Measurements from ENCODE around the gene MAPK7.

Gene MAPK7

GRCh38 chr17:19424934-19425868, 46.9 kb downstream of the MAPK7 start:
- no peak for DNase-seq

DNA sequence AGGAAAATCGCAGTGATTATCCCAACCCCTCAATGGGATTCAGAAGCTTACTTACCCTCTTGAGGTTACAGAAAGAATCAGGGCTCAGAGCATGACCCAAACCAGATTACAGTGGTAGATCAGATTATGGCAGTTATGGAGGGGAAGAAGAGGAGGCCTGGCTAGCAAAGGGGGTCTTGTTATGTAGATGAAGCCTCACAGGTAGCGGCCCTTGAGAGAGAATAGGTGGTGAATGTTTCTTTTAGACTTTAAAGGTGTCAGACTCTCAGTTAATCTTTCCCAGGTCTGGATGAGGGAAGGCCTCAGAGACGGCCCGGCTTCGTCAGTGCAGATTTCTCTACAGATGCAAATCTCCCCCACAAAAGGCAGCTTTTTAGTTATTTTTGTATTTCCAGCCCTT, 48.3 kb downstream of the MAPK7 start:
- DNase-seq, result no peak

DNA sequence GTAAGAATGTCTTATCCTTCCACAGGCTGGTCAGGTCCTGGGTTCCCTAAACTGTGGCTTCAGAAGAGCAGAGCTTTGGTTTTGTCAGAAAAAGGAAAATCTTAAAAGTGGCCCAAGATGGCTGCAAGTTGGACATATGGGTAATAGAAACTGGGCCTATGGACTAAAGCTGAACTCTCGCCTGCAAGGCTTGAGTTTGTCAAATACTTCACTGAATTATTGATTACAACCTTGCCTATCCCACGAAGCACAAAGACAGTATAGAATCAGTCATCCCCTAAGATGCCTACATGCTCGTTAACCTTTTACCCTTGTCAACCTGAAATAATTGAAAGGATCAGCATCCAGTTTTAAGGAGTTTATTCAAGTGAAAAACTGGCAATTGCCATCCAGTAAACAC, 53.4 kb downstream of the MAPK7 start:
- no peak for DNase-seq
